ENCODE measurements around the gene TFF2. TPM values are rescaled to one million over a fixed set of nuclear protein-coding genes. Genes with fewer than 3 reads are reported as not detected.

TFF2 gene
- total and polyA plus RNA-seq, 2 of the 4 experiments (the other 2 are of a cell fraction) = not detected

- H2BK120ac ChIP-seq (ENCODE audit: low read depth, low read length) = no peak overlapping the region
- no peak overlapping the region for H3K4me3 ChIP-seq (ENCODE audit: insufficient read depth, low read depth, low read length)
- no peaks in the 10 kb centered on the region for H3K79me1 ChIP-seq (ENCODE audit: low read depth in 1 of 2, low read length in 2 of 2)
- 68% methylated on average over 4 of the region's 8 CpGs; no CpG with 5 or more reads in 1 of the 2 experiments for WGBS, 2 experiments (ENCODE audit: extremely low coverage in 2 of 2, insufficient read length in 1 of 2)
- H3K9me3 ChIP-seq (ENCODE audit: control insufficient read depth, insufficient read depth, low read length) = no peaks in the 10 kb centered on the region
- dilution Hi-C loops (cut with HindIII; ENCODE audit: low sequenced_read_pairs, unreplicated experiment) = no loop called here
- H3K9me1 ChIP-seq (ENCODE audit: insufficient read depth, low read length) = no peaks in the 10 kb centered on the region
- no peak overlapping the region for H3K4ac ChIP-seq (ENCODE audit: low read depth, low read length)
- no peak overlapping the region for H2AFZ ChIP-seq (replicated peaks; ENCODE audit: low read length, poor library complexity)
- H3K23ac ChIP-seq (ENCODE audit: low read depth, low read length) = no peak overlapping the region
- DNase-seq = no peak
- peaks cover 44% of the 10 kb centered on the region for H3K27me3 ChIP-seq (ENCODE audit: control insufficient read depth, insufficient read depth, low read length)
- in situ Hi-C loops (cut with MboI; ENCODE audit: low sequenced_read_pairs) = no loop called here
- intact Hi-C loops (cut with micrococcal nuclease) = no loop called here
- H2BK20ac ChIP-seq (ENCODE audit: low read depth, low read length) = no peak overlapping the region
- H3K14ac ChIP-seq (replicated peaks; ENCODE audit: low read depth, low read length) = no peak overlapping the region
- H2AK9ac ChIP-seq (replicated peaks; ENCODE audit: low read depth, low read length, poor library complexity) = no peak overlapping the region
- H3K18ac ChIP-seq (ENCODE audit: low read depth, low read length) = no peak overlapping the region
- H2AK5ac ChIP-seq (ENCODE audit: low read depth, low read length) = no peak overlapping the region
- no peak overlapping the region for H2BK15ac ChIP-seq (ENCODE audit: low read depth, low read length)
- H3K27ac ChIP-seq (ENCODE audit: insufficient read depth, low read length) = no peak overlapping the region
- BruUV-seq (replicated peaks) = no TSS peak
- no peaks in the 10 kb centered on the region for H3K36me3 ChIP-seq (ENCODE audit: control insufficient read depth, insufficient read depth, low read length)
- TF ChIP-seq MAZ (IDR thresholded peaks at IDR 0.05; ENCODE audit: borderline replicate concordance, low read depth, low read length) = no peak
- no peak for TF ChIP-seq RCOR1 (IDR thresholded peaks at IDR 0.05; ENCODE audit: insufficient replicate concordance, low read length)
- TF ChIP-seq CTCF (conservative IDR thresholded peaks at IDR 0.05; ENCODE audit: low read depth, low read length) = no peak
- no peak for TF ChIP-seq SMC3 (IDR thresholded peaks at IDR 0.05; ENCODE audit: low read depth, low read length)
- TF ChIP-seq RFX5 (IDR thresholded peaks at IDR 0.05; ENCODE audit: low read depth, low read length) = no peak
- no peak for TF ChIP-seq FOS (IDR thresholded peaks at IDR 0.05; ENCODE audit: low read depth, low read length)
- no peak overlapping the region for H3K9ac ChIP-seq (ENCODE audit: low read depth, low read length)
- no peak overlapping the region for H4K8ac ChIP-seq (ENCODE audit: low read depth in 2 of 2, low read length in 2 of 2)
- no peak overlapping the region for H3K56ac ChIP-seq (ENCODE audit: extremely low read depth, insufficient read depth, low read length)
- H4K91ac ChIP-seq (ENCODE audit: insufficient read depth, low read depth, low read length) = no peak overlapping the region
- H4K5ac ChIP-seq (ENCODE audit: low read depth, low read length) = no peak overlapping the region
- H4K20me1 ChIP-seq (ENCODE audit: insufficient read depth, low read length) = no peaks in the 10 kb centered on the region; the same call in 1 of the 2 replicates
- H3K4me2 ChIP-seq (ENCODE audit: low read depth, low read length) = no peak overlapping the region
- POLR2A ChIA-PET (ENCODE audit: unreplicated experiment) = no interaction called here
- H3K4me1 ChIP-seq (ENCODE audit: control insufficient read depth, insufficient read depth, low read length) = no peaks in the 10 kb centered on the region
- H2BK5ac ChIP-seq (ENCODE audit: low read depth, low read length, poor library complexity, severe bottlenecking) = no peak overlapping the region
- no peak for ATAC-seq (ENCODE audit: low read depth)
- CTCF ChIA-PET = no interaction called here
Measured at GRCh38 chr21:42317341-42317741, 33.5 kb downstream of the TFF2 start.
